Nephron (organoid): ENCODE data around the gene SRD5A1.

Source experiments
- H3K27ac Mint-ChIP-seq, 3 experiments: 2 replicates each; pipeline ENCODE4 v1.8.0; 2020; ENCODE audit warnings: mixed read lengths in 3 of 3, mild to moderate bottlenecking in 2 of 3, moderate library complexity in 1 of 3
- H3K27me3 Mint-ChIP-seq: 2 replicates; pipeline ENCODE4 v1.8.0; 2021; ENCODE audit warnings: low read depth, mild to moderate bottlenecking, moderate library complexity, mixed read lengths
- H3K36me3 Mint-ChIP-seq: 2 replicates; pipeline ENCODE4 v1.8.0; 2020; ENCODE audit warnings: low read depth, mixed read lengths
- H3K4me1 Mint-ChIP-seq: 2 replicates; pipeline ENCODE4 v1.8.0; 2020; ENCODE audit warnings: mixed read lengths
- H3K4me3 Mint-ChIP-seq, 3 experiments: 2 replicates each; pipeline ENCODE4 v1.8.0; 2020; ENCODE audit warnings: mild to moderate bottlenecking in 3 of 3, mixed read lengths in 3 of 3, moderate library complexity in 2 of 3
- H3K9me3 Mint-ChIP-seq: 2 replicates; pipeline ENCODE4 v1.8.0; 2020; ENCODE audit warnings: mixed read lengths
- TF ChIP-seq, protein P1 (sequence below), 3 experiments: fragments of 200-600 bp; sonication (generic); IDR thresholded peaks; one replicate each; pipeline ENCODE4 v1.5.0; 2021; ENCODE audit warnings: antibody characterized with exemption in 3 of 3; ENCODE audit not compliant: unreplicated experiment in 3 of 3

The SRD5A1 gene

GRCh38 chr5:6611334-6612256 lies 21.6 kb upstream of the SRD5A1 start:
- Mint-ChIP-seq H3K4me3 (no peak overlapping the region), H3K27ac (no peak overlapping the region), H3K36me3 (peaks cover 82% of the 10 kb centered on the region), H3K9me3 (no peaks in the 10 kb centered on the region), H3K4me1 (peaks cover 4% of the 10 kb centered on the region), H3K27me3 (no peaks in the 10 kb centered on the region)
- TF ChIP-seq, protein P1, sequence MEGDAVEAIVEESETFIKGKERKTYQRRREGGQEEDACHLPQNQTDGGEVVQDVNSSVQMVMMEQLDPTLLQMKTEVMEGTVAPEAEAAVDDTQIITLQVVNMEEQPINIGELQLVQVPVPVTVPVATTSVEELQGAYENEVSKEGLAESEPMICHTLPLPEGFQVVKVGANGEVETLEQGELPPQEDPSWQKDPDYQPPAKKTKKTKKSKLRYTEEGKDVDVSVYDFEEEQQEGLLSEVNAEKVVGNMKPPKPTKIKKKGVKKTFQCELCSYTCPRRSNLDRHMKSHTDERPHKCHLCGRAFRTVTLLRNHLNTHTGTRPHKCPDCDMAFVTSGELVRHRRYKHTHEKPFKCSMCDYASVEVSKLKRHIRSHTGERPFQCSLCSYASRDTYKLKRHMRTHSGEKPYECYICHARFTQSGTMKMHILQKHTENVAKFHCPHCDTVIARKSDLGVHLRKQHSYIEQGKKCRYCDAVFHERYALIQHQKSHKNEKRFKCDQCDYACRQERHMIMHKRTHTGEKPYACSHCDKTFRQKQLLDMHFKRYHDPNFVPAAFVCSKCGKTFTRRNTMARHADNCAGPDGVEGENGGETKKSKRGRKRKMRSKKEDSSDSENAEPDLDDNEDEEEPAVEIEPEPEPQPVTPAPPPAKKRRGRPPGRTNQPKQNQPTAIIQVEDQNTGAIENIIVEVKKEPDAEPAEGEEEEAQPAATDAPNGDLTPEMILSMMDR (IDR thresholded peaks at IDR 0.05; ENCODE audit: unreplicated experiment in 3 of 3), result no peak

GRCh38 chr5:6615034-6615815 lies 18.0 kb upstream of the SRD5A1 start:
- TF ChIP-seq, protein P1 (IDR thresholded peaks at IDR 0.05; ENCODE audit: unreplicated experiment in 3 of 3), result no peak
- H3K4me3 Mint-ChIP-seq, result no peak overlapping the region
- peaks cover 4% of the 10 kb centered on the region for H3K4me1 Mint-ChIP-seq
- H3K36me3 Mint-ChIP-seq, result peaks cover 72% of the 10 kb centered on the region
- no peaks in the 10 kb centered on the region for H3K9me3 Mint-ChIP-seq
- H3K27ac Mint-ChIP-seq, result no peak overlapping the region
- H3K27me3 Mint-ChIP-seq, result no peaks in the 10 kb centered on the region

GRCh38 chr5:6616632-6617031 lies 16.6 kb upstream of the SRD5A1 start:
- Mint-ChIP-seq H3K36me3 (peaks cover 75% of the 10 kb centered on the region), H3K27me3 (no peaks in the 10 kb centered on the region), H3K9me3 (no peaks in the 10 kb centered on the region), H3K4me3 (no peak overlapping the region), H3K27ac (no peak overlapping the region), H3K4me1 (peaks cover 4% of the 10 kb centered on the region)
- TF ChIP-seq, protein P1 (IDR thresholded peaks at IDR 0.05; ENCODE audit: unreplicated experiment in 3 of 3), result no peak

GRCh38 chr5:6623228-6623627 lies 10.0 kb upstream of the SRD5A1 start:
- Mint-ChIP-seq H3K4me3 (no peak overlapping the region), H3K9me3 (no peaks in the 10 kb centered on the region), H3K4me1 (no peaks in the 10 kb centered on the region), H3K27ac (no peak overlapping the region), H3K27me3 (no peaks in the 10 kb centered on the region), H3K36me3 (peaks cover 70% of the 10 kb centered on the region)
- TF ChIP-seq, protein P1 (IDR thresholded peaks at IDR 0.05; ENCODE audit: unreplicated experiment in 3 of 3), result no peak

- no peaks in the 10 kb centered on the region for H3K9me3 Mint-ChIP-seq
- no peak overlapping the region for H3K27ac Mint-ChIP-seq
- TF ChIP-seq, protein P1 (IDR thresholded peaks at IDR 0.05; ENCODE audit: unreplicated experiment in 3 of 3), result no peak
- H3K4me1 Mint-ChIP-seq, result no peaks in the 10 kb centered on the region
- peaks cover 70% of the 10 kb centered on the region for H3K36me3 Mint-ChIP-seq
- no peaks in the 10 kb centered on the region for H3K27me3 Mint-ChIP-seq
- no peak overlapping the region for H3K4me3 Mint-ChIP-seq
Observed at GRCh38 chr5:6623941-6624340, 9.3 kb upstream of the SRD5A1 start.
